ENCODE measurements around the gene SNX11.

The SNX11 gene

GRCh38 chr17:48100160-48100559 lies 7.4 kb upstream of the SNX11 start:
- peak; percentile 17 for DNase-seq (ENCODE audit: low spot score)

- DNase-seq (ENCODE audit: low spot score) = peak; percentile 47
Observed at GRCh38 chr17:48100591-48101011, 7.0 kb upstream of the SNX11 start.

- peak; percentile 95 for DNase-seq (ENCODE audit: low spot score)
Observed at GRCh38 chr17:48101012-48101720, 6.4 kb upstream of the SNX11 start, which contains the start of gene CBX1. TSS of gene CBX1 (minus strand) at chr17:48101478. CDS start at chr17:48077004, 24,474 bp downstream.

- no peak for DNase-seq (ENCODE audit: low spot score)
Observed at GRCh38 chr17:48102043-48102750, 5.4 kb upstream of the SNX11 start.

- no peak for DNase-seq (ENCODE audit: low spot score)
Observed at GRCh38 chr17:48102798-48103715, 4.5 kb upstream of the SNX11 start.

GRCh38 chr17:48104440-48104839 lies 3.1 kb upstream of the SNX11 start:
- DNase-seq (ENCODE audit: low spot score) = no peak

GRCh38 chr17:48106802-48107136 lies 797 bp upstream of the SNX11 start:
- no peak for DNase-seq (ENCODE audit: low spot score)

- DNase-seq (ENCODE audit: low spot score) = no peak
Observed at GRCh38 chr17:48110761-48111160, 3.2 kb downstream of the SNX11 start.

GRCh38 chr17:48111937-48112241 lies 4.3 kb downstream of the SNX11 start:
- DNase-seq (ENCODE audit: low spot score) = no peak

GRCh38 chr17:48113201-48113676 lies 5.7 kb downstream of the SNX11 start:
- no peak for DNase-seq (ENCODE audit: low spot score)

- no peak for DNase-seq (ENCODE audit: low spot score)
Observed at GRCh38 chr17:48121923-48122664, 14.5 kb downstream of the SNX11 start.

GRCh38 chr17:48122665-48123045 lies 15.1 kb downstream of the SNX11 start:
- no peak for DNase-seq (ENCODE audit: low spot score)

GRCh38 chr17:48123111-48123510 lies 15.5 kb downstream of the SNX11 start:
- DNase-seq (ENCODE audit: low spot score) = no peak

GRCh38 chr17:48123776-48124388 lies 16.3 kb downstream of the SNX11 start:
- no peak for DNase-seq (ENCODE audit: low spot score)

- DNase-seq (ENCODE audit: low spot score) = no peak
Observed at GRCh38 chr17:48125829-48126531, 18.4 kb downstream of the SNX11 start.

- no peak for DNase-seq (ENCODE audit: low spot score)
Observed at GRCh38 chr17:48126532-48126850, 18.9 kb downstream of the SNX11 start.

- DNase-seq (ENCODE audit: low spot score) = peak; percentile 18
Observed at GRCh38 chr17:48127371-48128051, 19.9 kb downstream of the SNX11 start.

- DNase-seq (ENCODE audit: low spot score) = no peak
Observed at GRCh38 chr17:48128400-48128799, 20.8 kb downstream of the SNX11 start.

GRCh38 chr17:48129981-48130380 lies 22.4 kb downstream of the SNX11 start:
- no peak for DNase-seq (ENCODE audit: low spot score)

- DNase-seq (ENCODE audit: low spot score) = peak; percentile 67
Observed at GRCh38 chr17:48131216-48131824, 23.8 kb downstream of the SNX11 start.
